Glutamatergic neuron (in vitro differentiated cells): ENCODE results near the gene TXNIP. TPM values are rescaled to one million over a fixed set of nuclear protein-coding genes. Genes with fewer than 3 reads are reported as not detected.
"Not testable (repeated sequence)": the region's sequence is repeated elsewhere in the genome, so short reads cannot be mapped to it uniquely, and the experiment has no call there.

ENCODE experiments used
- DNase-seq: peaks from one replicate; pipeline ENCODE4 v3.0.0; 2022
- H3K27ac Mint-ChIP-seq: one replicate; pipeline ENCODE4 v1.8.0; 2020; ENCODE audit warnings: mild to moderate bottlenecking, mixed read lengths, inconsistent platforms; ENCODE audit not compliant: unreplicated experiment
- H3K27me3 Mint-ChIP-seq: one replicate; pipeline ENCODE4 v1.8.0; 2020; ENCODE audit warnings: mild to moderate bottlenecking, moderate library complexity, mixed read lengths, inconsistent platforms; ENCODE audit not compliant: unreplicated experiment
- H3K36me3 Mint-ChIP-seq: one replicate; pipeline ENCODE4 v1.8.0; 2020; ENCODE audit warnings: mild to moderate bottlenecking, mixed read lengths, inconsistent platforms; ENCODE audit not compliant: unreplicated experiment
- H3K4me1 Mint-ChIP-seq: one replicate; pipeline ENCODE4 v1.8.0; 2020; ENCODE audit warnings: mild to moderate bottlenecking, low read depth, mixed read lengths, inconsistent platforms; ENCODE audit not compliant: unreplicated experiment
- H3K4me3 Mint-ChIP-seq: one replicate; pipeline ENCODE4 v1.8.0; 2020; ENCODE audit warnings: mild to moderate bottlenecking, mixed read lengths, inconsistent platforms; ENCODE audit not compliant: unreplicated experiment
- H3K9me3 Mint-ChIP-seq: one replicate; pipeline ENCODE4 v1.8.0; 2020; ENCODE audit warnings: mild to moderate bottlenecking, moderate library complexity, mixed read lengths, inconsistent platforms; ENCODE audit not compliant: unreplicated experiment
- CTCF ChIP-seq: fragments of 200-600 bp; sonication (generic); IDR thresholded peaks from one replicate; pipeline ENCODE4 v1.5.0; 2021; ENCODE audit not compliant: partially characterized antibody, unreplicated experiment
- total RNA-seq: library from RNA; stranded (reverse); fragmentation: NEBNext Ultra II Directional; extraction: Animal tissue kit (Norgen Biotek cat#: 25700); gene quantifications from one replicate; pipeline ENCODE4 v1.2.1, GENCODE V29; 2021; ENCODE audit not compliant: unreplicated experiment

The TXNIP gene
- total RNA-seq, 1 donor from 2014 or later: 126 TPM

GRCh38 chr1:146035048-146035423 lies 38.7 kb upstream of the TXNIP start:
- peaks cover 36% of the 10 kb centered on the region for H3K27me3 Mint-ChIP-seq
- peak overlapping the region; percentile 78 for H3K27ac Mint-ChIP-seq
- H3K9me3 Mint-ChIP-seq: peaks cover 44% of the 10 kb centered on the region
- peak overlapping the region; percentile 85 for H3K4me3 Mint-ChIP-seq
- peaks cover 7% of the 10 kb centered on the region for H3K4me1 Mint-ChIP-seq
- no peak for TF ChIP-seq CTCF
- no peaks in the 10 kb centered on the region for H3K36me3 Mint-ChIP-seq
- DNase-seq: no peak

GRCh38 chr1:146032631-146033219 lies 36.3 kb upstream of the TXNIP start:
- Mint-ChIP-seq H3K27ac (no peak overlapping the region), H3K4me3 (no peak overlapping the region), H3K36me3 (no peaks in the 10 kb centered on the region), H3K9me3 (peaks cover 26% of the 10 kb centered on the region), H3K4me1 (peaks cover 7% of the 10 kb centered on the region), H3K27me3 (peaks cover 20% of the 10 kb centered on the region)
- no peak for DNase-seq
- TF ChIP-seq CTCF: peak; percentile 42

GRCh38 chr1:146031476-146031875 lies 35.1 kb upstream of the TXNIP start:
- no peaks in the 10 kb centered on the region for H3K36me3 Mint-ChIP-seq
- TF ChIP-seq CTCF: no peak
- H3K27me3 Mint-ChIP-seq: peaks cover 11% of the 10 kb centered on the region
- H3K27ac Mint-ChIP-seq: no peak overlapping the region
- H3K9me3 Mint-ChIP-seq: peaks cover 14% of the 10 kb centered on the region
- H3K4me1 Mint-ChIP-seq: peaks cover 5% of the 10 kb centered on the region
- no peak for DNase-seq
- no peak overlapping the region for H3K4me3 Mint-ChIP-seq

- no peak for TF ChIP-seq CTCF
- no peak for DNase-seq
- Mint-ChIP-seq H3K36me3 (no peaks in the 10 kb centered on the region), H3K27ac (no peak overlapping the region), H3K4me3 (no peak overlapping the region), H3K4me1 (no peaks in the 10 kb centered on the region), H3K27me3 (peaks cover 3% of the 10 kb centered on the region), H3K9me3 (no peaks in the 10 kb centered on the region)
These were observed 32.7 kb upstream of the TXNIP start for GRCh38 chr1:146029117-146029516.

GRCh38 chr1:146026650-146027049 lies 30.3 kb upstream of the TXNIP start:
- H3K27me3 Mint-ChIP-seq, DNase-seq, H3K4me1 Mint-ChIP-seq, H3K9me3 Mint-ChIP-seq, H3K36me3 Mint-ChIP-seq, H3K4me3 Mint-ChIP-seq, H3K27ac Mint-ChIP-seq: not testable (repeated sequence)

- H3K36me3 Mint-ChIP-seq, H3K27ac Mint-ChIP-seq, DNase-seq, H3K27me3 Mint-ChIP-seq, H3K9me3 Mint-ChIP-seq, H3K4me1 Mint-ChIP-seq, H3K4me3 Mint-ChIP-seq: not testable (repeated sequence)
These were observed 29.6 kb upstream of the TXNIP start for GRCh38 chr1:146025787-146026495.
